ENCODE data around the gene TYW1. TPM values are rescaled to one million over a fixed set of nuclear protein-coding genes. Genes with fewer than 3 reads are reported as not detected.
"Not testable (repeated sequence)": the region's sequence is repeated elsewhere in the genome, so short reads cannot be mapped to it uniquely, and the experiment has no call there.

Gene TYW1
- total RNA-seq, 1 donor from 2014 or later = 17.2 TPM

- DNase-seq = not testable (repeated sequence)
Observed at GRCh38 chr7:67135617-67136486, 139.2 kb downstream of the TYW1 start.

GRCh38 chr7:67137489-67137888, 140.9 kb downstream of the TYW1 start:
- DNase-seq = not testable (repeated sequence)

- not testable (repeated sequence) for DNase-seq
Observed at GRCh38 chr7:67139876-67140275, 143.2 kb downstream of the TYW1 start.

- not testable (repeated sequence) for DNase-seq
Observed at GRCh38 chr7:67141001-67141400, 144.4 kb downstream of the TYW1 start.

- not testable (repeated sequence) for DNase-seq
Observed at GRCh38 chr7:67143091-67143786, 146.6 kb downstream of the TYW1 start.

- DNase-seq = not testable (repeated sequence)
Observed at GRCh38 chr7:67145581-67146193, 149.1 kb downstream of the TYW1 start.

GRCh38 chr7:67149131-67149530, 152.5 kb downstream of the TYW1 start:
- DNase-seq = not testable (repeated sequence)

GRCh38 chr7:67154374-67154773, 157.7 kb downstream of the TYW1 start:
- not testable (repeated sequence) for DNase-seq

- DNase-seq = not testable (repeated sequence)
Observed at GRCh38 chr7:67156064-67156463, 159.4 kb downstream of the TYW1 start.

- DNase-seq = not testable (repeated sequence)
Observed at GRCh38 chr7:67163285-67163684, 166.7 kb downstream of the TYW1 start.

- DNase-seq = not testable (repeated sequence)
Observed at GRCh38 chr7:67171151-67171550, 174.5 kb downstream of the TYW1 start.

GRCh38 chr7:67176730-67177129, 180.1 kb downstream of the TYW1 start:
- not testable (repeated sequence) for DNase-seq

- not testable (repeated sequence) for DNase-seq
Observed at GRCh38 chr7:67178915-67179688, 182.5 kb downstream of the TYW1 start.

GRCh38 chr7:67182956-67183750, 186.5 kb downstream of the TYW1 start:
- not testable (repeated sequence) for DNase-seq

GRCh38 chr7:67184912-67185659, 188.5 kb downstream of the TYW1 start:
- not testable (repeated sequence) for DNase-seq

GRCh38 chr7:67185660-67186129, 189.1 kb downstream of the TYW1 start:
- not testable (repeated sequence) for DNase-seq

GRCh38 chr7:67189160-67189559, 192.5 kb downstream of the TYW1 start:
- not testable (repeated sequence) for DNase-seq

GRCh38 chr7:67189801-67190465, 193.3 kb downstream of the TYW1 start:
- peak; percentile 6 for DNase-seq

GRCh38 chr7:67191002-67191720, 194.5 kb downstream of the TYW1 start:
- DNase-seq = not testable (repeated sequence)

Data from tongue (tissue), 2 donors.